ENCODE data around the gene MACROD2. TPM values are rescaled to one million over a fixed set of nuclear protein-coding genes. Genes with fewer than 3 reads are reported as not detected.

The MACROD2 gene
- total RNA-seq, 5 donors from 2014 or later (not counting 1 experiment from before 2014, with no cell fraction given), result 0.23 to 1.3 (median 0.51) TPM; not detected in 2

DNA sequence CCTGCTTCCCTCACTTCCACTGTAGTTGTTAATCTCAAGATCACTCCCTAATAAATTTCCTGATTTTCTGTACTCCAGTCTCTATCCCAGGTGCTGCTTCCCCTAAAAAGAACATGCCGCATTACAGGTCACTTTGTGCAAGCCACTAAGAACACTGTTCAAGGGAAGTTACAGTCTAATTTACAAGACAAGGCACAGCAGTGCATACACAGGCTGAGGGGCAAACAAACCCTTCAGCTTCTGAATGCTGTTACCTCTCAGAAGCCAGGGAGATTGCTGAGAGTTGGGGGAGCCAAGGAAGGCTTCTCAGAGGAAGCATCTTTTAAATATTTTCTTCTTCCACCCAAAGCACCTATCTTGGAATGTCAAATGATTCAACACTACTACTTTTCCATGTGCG, 787.4 kb downstream of the MACROD2 start:
- no peak overlapping the region for H3K4me3 Mint-ChIP-seq
- no peaks in the 10 kb centered on the region for H3K4me1 Mint-ChIP-seq
- DNase-seq (no peak), ATAC-seq (replicated peaks in 1 of 4) (no peak)
- ChIA-PET POLR2A (no interaction called here), CTCF (no interaction called here)
- no peaks in the 10 kb centered on the region for H3K4me1 ChIP-seq (ENCODE audit: control insufficient read depth in 1 of 2, extremely low read depth in 1 of 2, insufficient read depth in 2 of 2, low read length in 2 of 2)
- no peaks in the 10 kb centered on the region for H3K36me3 ChIP-seq (ENCODE audit: control insufficient read depth in 2 of 2, extremely low read depth in 1 of 2, insufficient read depth in 1 of 2, low read length in 1 of 2)
- 100% methylated on average over 1 of the region's 2 CpGs for WGBS (ENCODE audit: insufficient coverage)
- no peak overlapping the region for H3K4me3 ChIP-seq (ENCODE audit: control insufficient read depth in 1 of 2, extremely low read depth in 1 of 2, low read length in 1 of 2)
- H3K9me3 ChIP-seq, result no peaks in the 10 kb centered on the region
- H3K27me3 Mint-ChIP-seq, result no peaks in the 10 kb centered on the region
- H3K27me3 ChIP-seq (replicated peaks in 1 of 2; ENCODE audit: control insufficient read depth in 2 of 2, extremely low read depth in 1 of 2, insufficient read depth in 2 of 2, low read length in 1 of 2), result no peaks in the 10 kb centered on the region
- H3K36me3 Mint-ChIP-seq, result no peaks in the 10 kb centered on the region
- H3K27ac ChIP-seq (ENCODE audit: low read length), result no peak overlapping the region
- H3K27ac Mint-ChIP-seq, result no peak overlapping the region
- H3K9me3 Mint-ChIP-seq, result peaks cover 8 to 18% (median 14%) of the 10 kb centered on the region in 3 donors

DNA sequence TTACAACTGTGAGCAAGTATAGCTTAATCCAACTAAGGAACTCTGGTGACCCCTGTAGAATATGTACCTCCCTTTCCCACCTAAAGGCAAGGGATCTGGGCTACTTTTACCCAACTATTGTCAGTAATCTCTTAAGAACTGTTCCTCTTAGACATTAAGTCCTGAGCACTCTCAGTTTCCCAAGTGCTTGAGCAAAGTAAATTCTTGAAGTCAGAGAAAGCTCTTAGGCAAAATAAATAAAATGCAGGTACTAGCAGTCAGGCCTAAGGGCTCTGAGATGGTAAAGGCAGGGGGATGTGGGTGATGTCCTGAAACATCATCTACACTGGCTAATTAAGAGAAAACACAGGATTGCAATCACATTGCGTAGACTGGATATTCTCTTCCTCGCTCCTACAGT, 788.5 kb downstream of the MACROD2 start:
- Mint-ChIP-seq H3K27me3 (no peaks in the 10 kb centered on the region), H3K9me3 (peaks cover 8 to 18% (median 8%) of the 10 kb centered on the region in 3 donors), H3K4me3 (no peak overlapping the region), H3K4me1 (no peaks in the 10 kb centered on the region), H3K36me3 (no peaks in the 10 kb centered on the region), H3K27ac (no peak overlapping the region)
- Histone ChIP-seq H3K36me3 (ENCODE audit: control insufficient read depth in 2 of 2, extremely low read depth in 1 of 2, insufficient read depth in 1 of 2, low read length in 1 of 2) (no peaks in the 10 kb centered on the region), H3K27me3 (replicated peaks in 1 of 2; ENCODE audit: control insufficient read depth in 2 of 2, extremely low read depth in 1 of 2, insufficient read depth in 2 of 2, low read length in 1 of 2) (no peaks in the 10 kb centered on the region), H3K27ac (ENCODE audit: low read length) (no peak overlapping the region), H3K4me1 (ENCODE audit: control insufficient read depth in 1 of 2, extremely low read depth in 1 of 2, insufficient read depth in 2 of 2, low read length in 2 of 2) (no peaks in the 10 kb centered on the region), H3K9me3 (no peaks in the 10 kb centered on the region), H3K4me3 (ENCODE audit: control insufficient read depth in 1 of 2, extremely low read depth in 1 of 2, low read length in 1 of 2) (no peak overlapping the region)
- WGBS (ENCODE audit: insufficient coverage), result 72% methylated on average over 2 of the region's 2 CpGs
- ChIA-PET POLR2A (no interaction called here), CTCF (no interaction called here)
- DNase-seq, result no peak
- ATAC-seq (replicated peaks in 1 of 4), result no peak

- no peak for ATAC-seq (replicated peaks in 1 of 4)
- Mint-ChIP-seq H3K27me3 (no peaks in the 10 kb centered on the region), H3K27ac (no peak overlapping the region), H3K4me3 (no peak overlapping the region), H3K9me3 (peaks cover 8 to 18% (median 8%) of the 10 kb centered on the region in 3 donors), H3K4me1 (no peaks in the 10 kb centered on the region), H3K36me3 (no peaks in the 10 kb centered on the region)
- Histone ChIP-seq H3K9me3 (no peaks in the 10 kb centered on the region), H3K4me3 (ENCODE audit: control insufficient read depth in 1 of 2, extremely low read depth in 1 of 2, low read length in 1 of 2) (no peak overlapping the region), H3K4me1 (ENCODE audit: control insufficient read depth in 1 of 2, extremely low read depth in 1 of 2, insufficient read depth in 2 of 2, low read length in 2 of 2) (no peaks in the 10 kb centered on the region), H3K36me3 (ENCODE audit: control insufficient read depth in 2 of 2, extremely low read depth in 1 of 2, insufficient read depth in 1 of 2, low read length in 1 of 2) (no peaks in the 10 kb centered on the region), H3K27me3 (replicated peaks in 1 of 2; ENCODE audit: control insufficient read depth in 2 of 2, extremely low read depth in 1 of 2, insufficient read depth in 2 of 2, low read length in 1 of 2) (no peaks in the 10 kb centered on the region), H3K27ac (ENCODE audit: low read length) (no peak overlapping the region)
- ChIA-PET CTCF (no interaction called here), POLR2A (no interaction called here)
- WGBS (ENCODE audit: insufficient coverage), result 92% methylated on average over 1 of the region's 3 CpGs
- DNase-seq, result no peak
Measured at GRCh38 chr20:14785065-14785743, 789.9 kb downstream of the MACROD2 start.

GRCh38 chr20:14790190-14790589, 794.9 kb downstream of the MACROD2 start:
- H3K27ac ChIP-seq (ENCODE audit: low read length), result no peak overlapping the region
- WGBS (ENCODE audit: insufficient coverage), result no CpG with 5 or more reads among the region's 2 CpGs
- no peak for DNase-seq
- H3K4me3 Mint-ChIP-seq, result no peak overlapping the region
- H3K4me1 Mint-ChIP-seq, result no peaks in the 10 kb centered on the region
- H3K9me3 ChIP-seq, result no peaks in the 10 kb centered on the region
- no peaks in the 10 kb centered on the region for H3K36me3 ChIP-seq (ENCODE audit: control insufficient read depth in 2 of 2, extremely low read depth in 1 of 2, insufficient read depth in 1 of 2, low read length in 1 of 2)
- no peaks in the 10 kb centered on the region for H3K4me1 ChIP-seq (ENCODE audit: control insufficient read depth in 1 of 2, extremely low read depth in 1 of 2, insufficient read depth in 2 of 2, low read length in 2 of 2)
- H3K36me3 Mint-ChIP-seq, result no peaks in the 10 kb centered on the region
- POLR2A ChIA-PET, result no interaction called here
- no peak overlapping the region for H3K4me3 ChIP-seq (ENCODE audit: control insufficient read depth in 1 of 2, extremely low read depth in 1 of 2, low read length in 1 of 2)
- peaks cover 7 to 15% (median 9%) of the 10 kb centered on the region in 3 donors for H3K9me3 Mint-ChIP-seq
- H3K27me3 Mint-ChIP-seq, result no peaks in the 10 kb centered on the region
- CTCF ChIA-PET, result no interaction called here
- no peak for ATAC-seq (replicated peaks in 1 of 4)
- H3K27me3 ChIP-seq (replicated peaks in 1 of 2; ENCODE audit: control insufficient read depth in 2 of 2, extremely low read depth in 1 of 2, insufficient read depth in 2 of 2, low read length in 1 of 2), result no peaks in the 10 kb centered on the region
- H3K27ac Mint-ChIP-seq, result no peak overlapping the region

DNA sequence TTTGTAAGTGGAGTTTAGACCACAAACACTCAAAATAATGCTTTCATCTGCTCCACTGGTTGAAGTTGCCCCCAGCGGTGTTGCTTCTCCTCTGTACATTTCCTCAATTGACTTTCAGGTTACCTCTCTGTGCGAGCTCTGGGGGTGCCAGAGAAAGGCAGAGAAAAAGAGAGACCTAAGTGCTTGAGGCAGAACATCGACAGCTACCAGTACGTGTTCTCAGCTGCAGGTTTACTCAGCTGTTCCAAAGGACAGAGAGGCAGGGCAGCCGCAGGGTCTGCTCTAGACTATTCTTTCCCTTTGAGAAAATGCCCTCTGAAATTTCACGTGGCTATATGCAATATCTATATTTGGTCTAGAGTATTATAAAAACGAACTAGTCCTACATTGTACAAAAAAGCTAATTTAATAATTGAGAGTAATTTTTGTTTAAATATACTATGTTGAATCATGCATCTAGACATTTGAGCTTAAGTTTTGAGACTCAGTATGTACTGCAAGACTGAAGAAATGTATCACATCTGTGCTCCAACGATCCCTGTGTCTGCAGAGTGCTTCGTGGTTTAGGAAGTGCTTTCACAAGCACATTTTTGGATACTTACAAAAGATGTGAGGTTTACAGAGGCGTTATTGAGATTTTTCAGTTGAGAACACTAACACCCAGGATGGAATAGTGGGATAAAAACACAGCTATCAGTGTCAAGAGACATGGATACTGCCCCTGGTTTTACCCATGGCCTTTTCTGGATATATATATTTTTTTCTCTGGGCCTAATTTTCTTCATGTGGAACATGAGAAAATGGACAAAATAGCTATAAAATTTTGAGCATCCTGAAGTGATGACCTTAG, 795.7 kb downstream of the MACROD2 start:
- 73% methylated on average over 4 of the region's 10 CpGs for WGBS (ENCODE audit: insufficient coverage)
- CTCF ChIA-PET, result no interaction called here
- no peak overlapping the region for H3K4me3 ChIP-seq (ENCODE audit: control insufficient read depth in 1 of 2, extremely low read depth in 1 of 2, low read length in 1 of 2)
- POLR2A ChIA-PET, result no interaction called here
- H3K4me1 ChIP-seq (ENCODE audit: control insufficient read depth in 1 of 2, extremely low read depth in 1 of 2, insufficient read depth in 2 of 2, low read length in 2 of 2), result no peaks in the 10 kb centered on the region
- DNase-seq, result no peak
- H3K9me3 ChIP-seq, result no peaks in the 10 kb centered on the region
- no peak overlapping the region for H3K4me3 Mint-ChIP-seq
- H3K36me3 Mint-ChIP-seq, result no peaks in the 10 kb centered on the region
- H3K27ac Mint-ChIP-seq, result no peak overlapping the region
- ATAC-seq (replicated peaks in 1 of 4), result no peak
- no peaks in the 10 kb centered on the region for H3K27me3 ChIP-seq (replicated peaks in 1 of 2; ENCODE audit: control insufficient read depth in 2 of 2, extremely low read depth in 1 of 2, insufficient read depth in 2 of 2, low read length in 1 of 2)
- H3K27me3 Mint-ChIP-seq, result no peaks in the 10 kb centered on the region
- H3K36me3 ChIP-seq (ENCODE audit: control insufficient read depth in 2 of 2, extremely low read depth in 1 of 2, insufficient read depth in 1 of 2, low read length in 1 of 2), result no peaks in the 10 kb centered on the region
- H3K9me3 Mint-ChIP-seq, result peaks cover 9 to 13% (median 10%) of the 10 kb centered on the region in 3 donors
- no peaks in the 10 kb centered on the region for H3K4me1 Mint-ChIP-seq
- H3K27ac ChIP-seq (ENCODE audit: low read length), result no peak overlapping the region

GRCh38 chr20:14792915-14793314, 797.6 kb downstream of the MACROD2 start:
- ATAC-seq (replicated peaks in 1 of 4) (no peak), DNase-seq (no peak)
- no peaks in the 10 kb centered on the region for H3K27me3 ChIP-seq (replicated peaks in 1 of 2; ENCODE audit: control insufficient read depth in 2 of 2, extremely low read depth in 1 of 2, insufficient read depth in 2 of 2, low read length in 1 of 2)
- H3K9me3 Mint-ChIP-seq, result peaks cover 12 to 24% (median 13%) of the 10 kb centered on the region in 3 donors
- no peaks in the 10 kb centered on the region for H3K27me3 Mint-ChIP-seq
- WGBS (ENCODE audit: insufficient coverage), result no CpG with 5 or more reads among the region's 1 CpG
- no peaks in the 10 kb centered on the region for H3K36me3 Mint-ChIP-seq
- H3K27ac Mint-ChIP-seq, result no peak overlapping the region
- H3K4me1 Mint-ChIP-seq, result no peaks in the 10 kb centered on the region
- H3K4me3 ChIP-seq (ENCODE audit: control insufficient read depth in 1 of 2, extremely low read depth in 1 of 2, low read length in 1 of 2), result no peak overlapping the region
- POLR2A ChIA-PET, result no interaction called here
- no peaks in the 10 kb centered on the region for H3K36me3 ChIP-seq (ENCODE audit: control insufficient read depth in 2 of 2, extremely low read depth in 1 of 2, insufficient read depth in 1 of 2, low read length in 1 of 2)
- no peaks in the 10 kb centered on the region for H3K9me3 ChIP-seq
- no peak overlapping the region for H3K27ac ChIP-seq (ENCODE audit: low read length)
- H3K4me1 ChIP-seq (ENCODE audit: control insufficient read depth in 1 of 2, extremely low read depth in 1 of 2, insufficient read depth in 2 of 2, low read length in 2 of 2), result no peaks in the 10 kb centered on the region
- H3K4me3 Mint-ChIP-seq, result no peak overlapping the region
- CTCF ChIA-PET, result no interaction called here

Measured in T-cell (primary cell).